Activated effector memory CD4-positive, alpha-beta T cell treated with anti-CD3 and anti-CD28 coated beads, Interleukin-2, amount 50 U/mL, for 16 hours (primary cell): ENCODE measurements around the gene AWAT1.
"Not testable (repeated sequence)": the region's sequence is repeated elsewhere in the genome, so short reads cannot be mapped to it uniquely, and the experiment has no call there.

Experiments
- DNase-seq: peaks from one replicate; pipeline ENCODE4 v3.0.0-alpha.2; 2020

The AWAT1 gene

GRCh38 chrX:70262952-70263567, 28.6 kb downstream of the AWAT1 start:
- DNase-seq, result no peak

GRCh38 chrX:70264784-70265183, 30.3 kb downstream of the AWAT1 start:
- DNase-seq, result no peak

GRCh38 chrX:70268034-70268433, 33.6 kb downstream of the AWAT1 start, which contains the start of gene ARR3:
Gene ARR3, plus strand, starts transcription at chrX:70268334. Its CDS starts 1,052 bp downstream, at chrX:70269386.
- DNase-seq, result no peak

GRCh38 chrX:70274029-70274428, 39.6 kb downstream of the AWAT1 start:
- DNase-seq, result not testable (repeated sequence)

- DNase-seq, result no peak
Observed at GRCh38 chrX:70279081-70279480, 44.6 kb downstream of the AWAT1 start.

GRCh38 chrX:70280573-70280972, 46.1 kb downstream of the AWAT1 start:
- DNase-seq, result no peak

- DNase-seq, result no peak
Observed at GRCh38 chrX:70281951-70282350, 47.5 kb downstream of the AWAT1 start, which contains the start of gene RAB41. Gene RAB41, plus strand, starts transcription at chrX:70282172. Its CDS starts 46 bp downstream, at chrX:70282218.

- no peak for DNase-seq
Observed at GRCh38 chrX:70289168-70289792, 54.8 kb downstream of the AWAT1 start.
